HG03045 (cell line): Measurements from ENCODE around the gene CIPC.

ENCODE experiments used
- ATAC-seq: cut with Tn5 transposase; IDR thresholded peaks from one replicate; pipeline ENCODE4 v1.9.1; 2021; ENCODE audit warnings: mild to moderate bottlenecking, moderate library complexity; ENCODE audit not compliant: unreplicated experiment

The CIPC gene

GRCh38 chr14:77068517-77069200, 29.4 kb upstream of the CIPC start:
- ATAC-seq, result no peak

DNA sequence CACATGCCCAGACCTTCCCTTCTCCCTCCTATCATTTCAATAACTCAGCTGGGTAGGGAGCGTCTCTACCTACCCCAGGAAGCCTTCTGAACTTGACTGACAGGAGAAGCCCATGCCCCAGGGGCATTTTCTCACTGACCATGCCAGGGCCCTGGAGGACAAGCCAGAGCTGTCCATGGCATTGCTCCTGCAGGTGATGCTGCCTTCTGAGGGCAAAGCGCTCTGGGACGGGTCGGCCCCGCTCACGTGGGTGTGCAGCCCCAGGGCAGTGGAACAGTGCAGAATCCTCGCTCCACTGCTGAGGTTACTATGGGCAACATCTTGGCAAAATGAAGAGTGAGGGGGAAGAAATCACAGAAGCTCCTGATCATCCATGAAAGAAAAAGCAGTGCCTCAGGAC, 28.5 kb upstream of the CIPC start:
- no peak for ATAC-seq

GRCh38 chr14:77071938-77072388, 26.1 kb upstream of the CIPC start:
- no peak for ATAC-seq

DNA sequence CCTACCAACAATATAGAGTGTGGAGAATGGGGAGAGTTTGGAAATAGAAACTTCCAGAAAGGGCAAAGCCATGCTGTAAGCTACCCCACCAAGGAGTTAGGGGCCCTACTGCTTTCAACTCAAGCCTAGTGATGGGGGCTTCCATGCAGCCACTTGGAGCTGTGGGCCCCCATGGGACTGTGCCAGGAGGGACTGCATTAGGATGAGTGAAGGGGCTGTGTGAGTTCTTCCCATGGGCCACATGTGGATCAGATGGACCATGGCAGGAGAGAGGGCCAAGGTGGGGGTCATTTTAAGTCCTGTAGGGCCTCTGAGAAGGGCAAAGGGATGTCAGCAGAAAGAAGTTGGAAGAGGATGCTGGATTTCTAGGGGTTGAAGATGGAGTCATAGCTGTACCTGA, 23.1 kb upstream of the CIPC start:
- ATAC-seq, result no peak

GRCh38 chr14:77076113-77076631, 21.9 kb upstream of the CIPC start:
- ATAC-seq, result no peak

DNA sequence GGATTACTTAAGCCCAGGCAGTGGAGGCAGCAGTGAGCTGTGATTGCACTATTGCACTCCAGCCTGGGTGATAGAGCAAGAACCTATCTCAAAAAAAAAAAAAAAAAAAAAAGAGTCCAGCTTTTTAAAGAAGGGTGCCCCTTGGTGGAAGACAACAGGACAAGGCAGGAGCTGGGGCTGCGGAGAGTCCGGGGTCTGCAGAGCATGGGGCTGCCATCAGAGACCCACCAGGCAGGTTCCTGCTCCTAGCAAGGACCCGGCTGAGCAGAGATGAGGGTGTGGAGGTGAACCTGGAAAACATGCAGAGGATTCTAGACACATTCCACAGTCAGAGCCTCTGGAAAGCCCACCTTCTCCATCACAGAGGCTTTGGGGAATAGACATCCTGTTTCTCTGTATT, 21.0 kb upstream of the CIPC start:
- no peak for ATAC-seq

- ATAC-seq, result no peak
Observed at GRCh38 chr14:77082356-77082755, 15.7 kb upstream of the CIPC start.

GRCh38 chr14:77083082-77083481, 15.0 kb upstream of the CIPC start:
- ATAC-seq, result no peak

GRCh38 chr14:77084985-77085384, 13.1 kb upstream of the CIPC start:
- ATAC-seq, result no peak

DNA sequence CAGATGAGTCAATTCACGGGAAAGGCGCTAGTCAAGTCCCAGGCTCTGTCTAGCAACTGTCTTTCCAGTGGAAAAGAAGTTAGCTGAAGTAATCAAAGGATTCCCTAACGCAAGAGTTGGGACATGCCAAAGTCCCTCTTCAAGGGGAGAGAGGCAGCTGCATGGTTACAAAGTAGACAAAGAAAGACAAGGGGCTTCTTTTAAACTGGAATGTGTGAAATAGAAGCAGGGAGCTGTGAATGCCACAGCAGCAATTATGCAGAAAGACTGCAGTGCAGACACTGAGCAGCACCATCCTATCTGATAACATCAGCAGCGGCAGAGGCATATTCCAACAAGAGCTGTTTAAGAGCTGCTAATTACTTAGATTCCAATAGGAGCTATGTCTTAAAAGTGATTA, 12.5 kb upstream of the CIPC start:
- no peak for ATAC-seq

DNA sequence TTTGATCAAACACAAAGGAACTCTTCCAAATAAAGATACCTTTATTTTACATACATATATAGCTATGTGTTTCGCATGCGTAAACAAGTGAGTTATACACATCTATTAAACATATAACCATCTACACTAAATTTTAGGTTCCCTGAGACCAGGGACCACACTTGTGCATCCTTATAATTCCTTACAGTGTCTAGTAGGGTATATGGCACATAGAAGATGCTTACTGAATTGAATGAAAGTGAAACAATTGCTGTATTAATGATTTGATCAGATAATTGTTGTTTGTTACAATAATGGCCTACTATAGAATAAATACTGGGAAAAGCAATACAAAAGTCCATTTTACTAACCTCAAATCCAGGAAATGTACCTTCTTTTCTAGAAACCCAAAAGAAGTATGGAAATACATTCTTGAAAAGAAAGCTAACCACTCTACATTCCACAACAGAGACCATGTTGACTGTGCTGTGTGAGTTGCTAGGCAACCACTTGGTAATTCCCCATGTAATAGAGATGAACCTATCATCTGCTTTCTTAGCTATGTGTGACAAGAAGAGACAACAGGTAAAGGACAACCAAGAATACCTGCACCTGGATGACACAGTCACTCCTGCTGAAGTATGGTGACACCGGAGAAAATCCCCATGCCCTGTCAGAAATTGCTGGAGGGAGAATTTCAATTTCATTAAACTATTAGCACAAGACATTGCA, 11.9 kb upstream of the CIPC start:
- ATAC-seq, result no peak

GRCh38 chr14:77086951-77087350, 11.1 kb upstream of the CIPC start:
- no peak for ATAC-seq

- no peak for ATAC-seq
Observed at GRCh38 chr14:77087631-77088030, 10.4 kb upstream of the CIPC start.

- ATAC-seq, result no peak
Observed at GRCh38 chr14:77088219-77088618, 9.8 kb upstream of the CIPC start.

GRCh38 chr14:77088645-77089044, 9.4 kb upstream of the CIPC start:
- no peak for ATAC-seq

GRCh38 chr14:77091518-77091917, 6.5 kb upstream of the CIPC start:
- ATAC-seq, result no peak

DNA sequence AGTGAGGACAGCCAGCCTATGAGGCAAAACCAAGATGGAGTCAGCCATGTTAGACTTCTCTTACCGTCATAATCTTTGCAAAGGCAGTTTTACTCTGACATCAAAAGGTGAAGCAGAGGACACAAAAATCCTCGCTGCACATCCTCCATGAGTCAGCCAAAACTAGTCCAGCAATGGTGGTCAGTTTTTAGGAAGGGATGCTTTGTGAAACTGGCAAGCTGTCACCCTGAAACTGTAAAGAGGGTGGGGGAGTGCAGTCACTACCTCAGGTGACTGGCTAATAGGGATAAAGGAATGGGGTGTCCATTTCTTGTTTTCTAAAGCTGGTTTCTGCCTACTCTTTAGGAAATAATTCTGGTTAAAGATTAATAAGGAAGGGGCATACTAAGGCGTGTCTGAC, 5.4 kb upstream of the CIPC start:
- ATAC-seq, result no peak

DNA sequence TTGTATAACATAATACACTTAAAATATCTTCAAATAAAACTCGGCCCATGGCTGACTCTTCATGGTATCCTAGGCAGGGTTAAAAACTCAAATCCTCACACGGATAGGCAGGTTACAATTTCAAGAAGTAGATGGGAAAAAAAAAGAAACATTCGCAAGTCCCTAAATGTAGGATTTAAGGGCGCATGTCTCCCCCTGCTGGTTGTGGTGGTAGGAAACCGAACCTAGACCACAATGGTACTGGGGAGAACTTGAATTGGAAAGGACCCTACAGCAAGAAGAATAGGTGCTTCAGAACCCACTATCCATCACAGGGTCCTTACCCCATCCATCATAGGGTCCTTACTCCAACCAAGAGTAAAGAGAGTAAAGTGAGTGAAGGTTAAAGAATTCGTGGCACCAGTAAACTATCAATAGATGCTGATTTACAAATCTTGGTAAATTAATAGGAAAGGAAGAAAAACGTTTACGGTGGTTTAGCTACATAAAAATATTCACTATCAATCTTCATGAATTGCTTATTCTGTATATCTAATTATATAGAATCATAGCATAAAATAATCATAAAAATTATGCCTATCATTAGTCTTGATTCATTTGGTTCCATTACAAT, 3.3 kb upstream of the CIPC start:
- ATAC-seq, result no peak

- ATAC-seq, result no peak
Observed at GRCh38 chr14:77097006-77097699, 905 bp upstream of the CIPC start.

DNA sequence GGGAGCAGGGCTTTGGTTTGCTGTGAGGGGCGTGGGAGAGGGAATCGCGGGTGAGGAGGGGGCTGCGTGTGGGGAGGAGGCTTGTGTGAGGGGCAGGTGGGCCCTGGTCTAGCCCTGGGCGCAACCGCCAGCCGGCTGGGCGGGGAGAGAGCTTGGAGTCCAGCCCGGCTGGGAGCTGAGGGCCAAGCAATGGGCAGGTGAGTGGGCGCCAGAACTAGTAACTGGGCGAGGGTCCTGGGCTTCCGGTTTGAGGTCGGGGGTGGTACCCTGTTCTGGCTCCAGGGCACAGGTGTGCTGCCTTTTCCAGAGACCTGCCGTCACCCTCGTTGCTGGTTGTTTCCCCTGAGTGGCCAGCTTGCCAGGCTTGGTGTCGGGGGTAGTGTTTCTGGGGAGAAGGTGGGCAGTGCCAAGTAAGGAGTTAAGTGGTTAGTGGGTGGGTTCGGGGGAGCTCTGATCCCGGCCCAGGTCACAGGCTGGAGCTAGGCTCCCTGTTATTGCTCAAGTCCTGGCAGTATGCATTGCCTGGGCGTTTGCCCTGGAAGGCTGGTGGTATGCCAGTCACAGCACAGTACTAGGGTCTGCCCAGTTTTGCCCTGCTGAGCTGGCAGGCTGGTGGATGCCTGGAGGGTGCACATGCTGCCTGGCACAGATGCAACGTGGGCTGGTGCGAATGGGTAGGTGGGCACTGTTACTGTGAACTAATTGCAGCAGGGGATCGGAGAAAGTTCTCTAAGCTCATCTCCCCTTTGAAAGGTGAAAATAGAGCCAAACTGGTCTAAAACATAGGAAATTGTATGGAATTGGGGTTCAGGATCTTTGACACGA, 683 bp downstream of the CIPC start:
- no peak for ATAC-seq
